ENCODE measurements around the gene PFKM. TPM values are rescaled to one million over a fixed set of nuclear protein-coding genes. Genes with fewer than 3 reads are reported as not detected.

Gene PFKM
- total and polyA plus RNA-seq, 9 of the 15 experiments (the other 6 are each of a cell fraction or from before 2014, with no cell fraction given) = 16.5 to 39.9 (median 31.7) TPM

DNA sequence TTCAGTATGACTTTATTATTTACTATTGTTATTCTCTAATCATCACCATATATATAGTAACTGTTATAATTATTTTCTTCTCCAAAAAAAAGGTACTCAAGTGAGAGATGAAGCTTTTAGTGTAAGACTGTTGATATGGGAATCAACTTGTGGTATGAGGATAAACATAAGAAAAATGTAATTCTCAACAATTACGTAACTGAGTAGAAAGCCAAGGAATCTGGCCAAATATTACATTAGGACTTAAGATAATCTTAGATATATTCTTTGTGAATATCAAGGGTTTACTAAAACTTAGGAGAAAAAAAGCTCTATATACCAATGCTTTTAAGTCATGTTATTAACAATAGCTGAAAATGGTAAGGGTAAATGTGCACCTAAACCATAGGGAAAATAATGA, 26.6 kb upstream of the PFKM start:
- in situ Hi-C loops (cut with MboI) (no loop called here), intact Hi-C loops (cut with micrococcal nuclease) (no loop called here)
- ATAC-seq (no peak), FAIRE-seq (no peak), DNase-seq (ENCODE audit: extremely low read depth in 1 of 4, low spot score in 3 of 4) (no peak)
- WGBS (ENCODE audit: insufficient coverage, low coverage, missing lambda C conversion rate) = 94% methylated on average over 1 of the region's 1 CpG
- Histone ChIP-seq H3K4me2 (ENCODE audit: insufficient read depth, low read length) (no peak overlapping the region), H4K20me1 (replicated peaks; ENCODE audit: control insufficient read depth, insufficient read depth, low read length) (no peaks in the 10 kb centered on the region), H3K9me3 (replicated peaks; ENCODE audit: control insufficient read depth, insufficient read depth, low read depth, low read length) (no peaks in the 10 kb centered on the region), H3K9ac (ENCODE audit: insufficient read depth in 1 of 2, low read depth in 2 of 2, low read length in 2 of 2) (no peak overlapping the region), H3K36me3 (ENCODE audit: control insufficient read depth, insufficient read depth, low read length) (peaks cover 79% of the 10 kb centered on the region), H3K79me2 (ENCODE audit: control insufficient read depth, insufficient read depth, low read length) (0 out of 3 replicates have a peak, but pooled peaks cover 3% of the 10 kb centered on the region), H3K4me3 (no peak overlapping the region), H3K27me3 (ENCODE audit: control insufficient read depth in 2 of 2, insufficient read depth in 2 of 2, low read length in 2 of 2) (no peaks in the 10 kb centered on the region), H3K4me1 (replicated peaks in 1 of 2; ENCODE audit: control insufficient read depth in 2 of 2, insufficient read depth in 2 of 2, low read length in 2 of 2) (no peaks in the 10 kb centered on the region), H3K9me1 (ENCODE audit: control insufficient read depth, insufficient read depth, low read length) (no peaks in the 10 kb centered on the region), H2AFZ (ENCODE audit: low read depth, low read length) (no peak overlapping the region), H3K27ac (ENCODE audit: extremely low read depth, low read depth, low read length) (no peak overlapping the region)
- CTCF ChIA-PET (ENCODE audit: low intra/inter-chr PET ratio) = no interaction called here
- BruUV-seq (replicated peaks) = no TSS peak
- POLR2A ChIA-PET = interaction anchor here (0.6 to 1.0 kb wide), 2 partner anchors 9 to 13 kb away, joined by 3 to 4 read pairs; partner anchors contain the start of gene SENP1
- TF ChIP-seq RFX7 (CRISPR knock-in tag; IDR thresholded peaks at IDR 0.05) (no peak), ZFP36 (IDR thresholded peaks at IDR 0.05; ENCODE audit: low read depth, low read length, partially characterized antibody) (no peak), GABPB2 (CRISPR knock-in tag; conservative IDR thresholded peaks at IDR 0.05) (no peak), HCFC1 (IDR thresholded peaks at IDR 0.05; ENCODE audit: low read depth, low read length) (no peak), SMAD2 (IDR thresholded peaks at IDR 0.05; ENCODE audit: low read depth, low read length) (no peak), FOXA1 (IDR thresholded peaks at IDR 0.05; ENCODE audit: borderline replicate concordance) (no peak), ELF4 (CRISPR knock-in tag; IDR thresholded peaks at IDR 0.05) (no peak), HDGF (IDR thresholded peaks at IDR 0.05) (no peak), MTA1 (IDR thresholded peaks at IDR 0.05; ENCODE audit: borderline replicate concordance) (no peak), BRD9 (IDR thresholded peaks at IDR 0.05; ENCODE audit: low read depth, partially characterized antibody) (no peak)
- TF ChIP-seq, protein P1, sequence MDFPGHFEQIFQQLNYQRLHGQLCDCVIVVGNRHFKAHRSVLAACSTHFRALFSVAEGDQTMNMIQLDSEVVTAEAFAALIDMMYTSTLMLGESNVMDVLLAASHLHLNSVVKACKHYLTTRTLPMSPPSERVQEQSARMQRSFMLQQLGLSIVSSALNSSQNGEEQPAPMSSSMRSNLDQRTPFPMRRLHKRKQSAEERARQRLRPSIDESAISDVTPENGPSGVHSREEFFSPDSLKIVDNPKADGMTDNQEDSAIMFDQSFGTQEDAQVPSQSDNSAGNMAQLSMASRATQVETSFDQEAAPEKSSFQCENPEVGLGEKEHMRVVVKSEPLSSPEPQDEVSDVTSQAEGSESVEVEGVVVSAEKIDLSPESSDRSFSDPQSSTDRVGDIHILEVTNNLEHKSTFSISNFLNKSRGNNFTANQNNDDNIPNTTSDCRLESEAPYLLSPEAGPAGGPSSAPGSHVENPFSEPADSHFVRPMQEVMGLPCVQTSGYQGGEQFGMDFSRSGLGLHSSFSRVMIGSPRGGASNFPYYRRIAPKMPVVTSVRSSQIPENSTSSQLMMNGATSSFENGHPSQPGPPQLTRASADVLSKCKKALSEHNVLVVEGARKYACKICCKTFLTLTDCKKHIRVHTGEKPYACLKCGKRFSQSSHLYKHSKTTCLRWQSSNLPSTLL (IDR thresholded peaks at IDR 0.05) = no peak
